ENCODE measurements around the gene KATNIP.
"Not testable (repeated sequence)": the region's sequence is repeated elsewhere in the genome, so short reads cannot be mapped to it uniquely, and the experiment has no call there.

Gene KATNIP

GRCh38 chr16:27538528-27538927, 11.4 kb upstream of the KATNIP start:
- DNase-seq = no peak

- DNase-seq = no peak
Measured at GRCh38 chr16:27539120-27539519, 10.8 kb upstream of the KATNIP start.

- DNase-seq = no peak
Measured at GRCh38 chr16:27539636-27540035, 10.3 kb upstream of the KATNIP start.

GRCh38 chr16:27543801-27544200, 6.1 kb upstream of the KATNIP start:
- no peak for DNase-seq

- no peak for DNase-seq
Measured at GRCh38 chr16:27544671-27545070, 5.3 kb upstream of the KATNIP start.

- DNase-seq = no peak
Measured at GRCh38 chr16:27547134-27547533, 2.8 kb upstream of the KATNIP start.

- no peak for DNase-seq
Measured at GRCh38 chr16:27547851-27548250, 2.1 kb upstream of the KATNIP start.

GRCh38 chr16:27549464-27549745, 539 bp upstream of the KATNIP start:
- DNase-seq = no peak

GRCh38 chr16:27550582-27550920, 607 bp downstream of the KATNIP start:
- DNase-seq = no peak

GRCh38 chr16:27551036-27551435, 1.1 kb downstream of the KATNIP start:
- DNase-seq = no peak

- DNase-seq = no peak
Measured at GRCh38 chr16:27556471-27556870, 6.5 kb downstream of the KATNIP start.

GRCh38 chr16:27558434-27558833, 8.5 kb downstream of the KATNIP start:
- DNase-seq = no peak

GRCh38 chr16:27558932-27559331, 9.0 kb downstream of the KATNIP start:
- no peak for DNase-seq

GRCh38 chr16:27561216-27561615, 11.3 kb downstream of the KATNIP start:
- no peak for DNase-seq

GRCh38 chr16:27564224-27564623, 14.3 kb downstream of the KATNIP start:
- DNase-seq = no peak

GRCh38 chr16:27566417-27566816, 16.5 kb downstream of the KATNIP start:
- DNase-seq = no peak

GRCh38 chr16:27568077-27568476, 18.1 kb downstream of the KATNIP start:
- DNase-seq = no peak

- not testable (repeated sequence) for DNase-seq
Measured at GRCh38 chr16:27570986-27571385, 21.0 kb downstream of the KATNIP start.

- no peak for DNase-seq
Measured at GRCh38 chr16:27571433-27572326, 21.7 kb downstream of the KATNIP start.

GRCh38 chr16:27572711-27573110, 22.8 kb downstream of the KATNIP start:
- no peak for DNase-seq

- DNase-seq = no peak
Measured at GRCh38 chr16:27576729-27577128, 26.8 kb downstream of the KATNIP start.

- no peak for DNase-seq
Measured at GRCh38 chr16:27579087-27579980, 29.4 kb downstream of the KATNIP start.

- no peak for DNase-seq
Measured at GRCh38 chr16:27582883-27583282, 32.9 kb downstream of the KATNIP start.

GRCh38 chr16:27583634-27584033, 33.7 kb downstream of the KATNIP start:
- DNase-seq = no peak
